ENCODE measurements around the gene BRIX1.
"Not testable (repeated sequence)": the region's sequence is repeated elsewhere in the genome, so short reads cannot be mapped to it uniquely, and the experiment has no call there.

The BRIX1 gene

DNA sequence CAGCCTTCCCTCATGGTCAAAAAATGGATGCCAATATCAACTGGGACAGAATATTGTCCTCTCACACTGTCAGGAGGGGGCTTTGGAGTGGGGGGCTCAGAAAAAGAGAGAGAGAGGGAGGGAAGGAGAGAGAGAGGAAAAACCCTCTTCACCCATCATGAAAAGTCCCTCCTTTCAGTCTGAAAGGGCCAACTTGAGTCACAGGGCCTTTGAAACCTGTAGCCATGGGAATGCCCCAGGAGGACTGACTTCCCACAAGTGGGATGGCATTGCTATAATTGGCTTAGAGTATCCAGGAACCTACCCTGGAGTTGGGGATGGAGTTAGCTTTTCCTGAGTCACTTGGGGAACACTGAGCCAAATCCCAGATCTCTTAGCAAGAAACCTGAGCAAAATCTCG, 55.0 kb downstream of the BRIX1 start:
- DNase-seq = no peak

DNA sequence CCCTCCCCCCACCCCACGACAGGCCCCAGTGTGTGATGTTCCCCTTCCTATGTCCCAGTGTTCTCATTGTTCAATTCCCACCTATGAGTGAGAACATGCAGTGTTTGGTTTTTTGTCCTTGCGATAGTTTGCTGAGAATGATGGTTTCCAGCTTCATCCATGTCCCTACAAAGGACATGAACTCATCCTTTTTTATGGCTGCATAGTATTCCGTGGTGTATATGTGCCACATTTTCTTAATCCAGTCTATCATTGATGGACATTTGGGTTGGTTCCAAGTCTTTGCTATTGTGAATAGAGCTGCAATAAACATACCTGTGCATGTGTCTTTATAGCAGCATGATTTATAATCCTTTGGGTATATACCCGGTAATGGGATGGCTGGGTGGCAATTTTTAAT, 56.1 kb downstream of the BRIX1 start:
- DNase-seq = not testable (repeated sequence)

Measured in CD4-positive, alpha-beta T cell treated with Interleukin-10 for 1 hour (primary cell).